Effector CD4-positive, alpha-beta T cell (primary cell): ENCODE data around the gene ISLR2.

Experiments
- DNase-seq: peaks from one replicate; pipeline ENCODE4 v3.0.0-alpha.2; 2020

ISLR2 gene

DNA sequence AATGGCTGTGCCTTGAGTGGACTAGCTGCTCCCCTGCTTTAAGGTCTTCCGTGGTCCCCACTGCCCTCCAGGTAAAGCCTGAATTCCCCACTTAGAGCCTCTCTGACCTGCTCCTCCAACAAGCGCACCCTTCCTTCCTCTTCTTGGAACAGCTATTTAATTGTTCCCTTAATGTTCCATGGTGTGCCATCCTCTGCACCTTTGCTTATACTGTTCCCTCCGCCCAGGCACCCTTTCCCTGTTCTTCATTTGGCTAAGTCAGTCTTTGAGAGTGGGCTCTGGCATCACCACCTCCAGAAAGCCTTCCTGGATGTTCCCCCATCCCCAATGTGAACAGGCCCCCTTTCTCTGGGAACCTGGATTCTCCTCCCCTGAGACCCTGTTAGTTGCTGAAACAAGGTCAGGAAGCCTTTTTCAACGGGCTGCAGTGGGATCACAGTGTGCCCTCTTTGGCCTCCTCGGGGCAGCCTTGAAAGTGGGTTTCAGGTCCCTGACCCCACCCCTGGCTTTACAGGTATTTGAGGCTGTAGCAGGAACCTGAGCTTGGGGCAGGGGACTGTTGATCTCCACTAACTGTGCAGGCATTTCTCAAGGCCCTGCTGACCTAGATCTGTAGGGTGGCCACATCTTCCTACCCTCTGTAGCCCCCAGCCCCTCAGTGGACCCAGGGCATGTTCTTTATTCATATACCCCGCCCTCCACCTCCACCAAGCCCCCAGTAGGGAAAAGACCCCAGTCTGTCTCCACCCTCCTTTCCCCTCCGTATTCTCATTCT is 48.1 kb downstream of the ISLR2 start:
- no peak for DNase-seq

DNA sequence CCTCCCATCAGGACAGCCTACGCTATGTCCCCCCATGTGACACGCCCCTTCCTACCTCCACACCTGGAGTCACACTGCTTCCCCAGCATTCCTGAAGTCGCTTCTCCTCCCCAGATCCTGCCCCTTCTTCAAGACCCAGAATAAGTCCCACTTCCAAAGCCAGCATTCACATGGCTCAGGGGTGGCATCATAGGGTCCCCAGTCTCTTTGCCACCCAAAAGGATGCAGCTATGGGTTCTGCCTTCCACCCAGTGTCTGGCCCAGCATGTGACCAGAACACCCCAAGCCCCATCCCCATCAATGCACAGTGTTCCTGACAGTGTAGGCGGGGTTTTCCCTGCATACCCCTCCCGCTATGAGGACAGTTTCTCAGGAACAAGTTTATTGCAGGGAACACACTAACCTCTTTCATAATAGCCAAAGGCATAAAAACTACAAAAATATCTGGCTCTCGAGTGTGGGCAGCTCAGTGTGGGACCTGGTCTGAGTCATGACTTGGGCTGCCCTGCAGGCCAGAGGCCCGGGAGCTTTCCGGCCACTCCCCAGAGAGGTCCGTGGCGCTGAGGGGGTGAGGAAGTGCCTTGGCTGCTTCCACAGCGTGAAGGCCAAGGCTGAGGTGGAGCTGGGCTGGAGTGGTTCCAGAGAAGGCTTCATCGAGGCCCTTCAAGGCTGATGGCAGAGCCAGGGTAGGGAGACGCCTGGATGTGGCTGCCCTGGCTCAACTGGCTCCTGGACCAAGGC is 48.9 kb downstream of the ISLR2 start:
- DNase-seq: no peak

DNA sequence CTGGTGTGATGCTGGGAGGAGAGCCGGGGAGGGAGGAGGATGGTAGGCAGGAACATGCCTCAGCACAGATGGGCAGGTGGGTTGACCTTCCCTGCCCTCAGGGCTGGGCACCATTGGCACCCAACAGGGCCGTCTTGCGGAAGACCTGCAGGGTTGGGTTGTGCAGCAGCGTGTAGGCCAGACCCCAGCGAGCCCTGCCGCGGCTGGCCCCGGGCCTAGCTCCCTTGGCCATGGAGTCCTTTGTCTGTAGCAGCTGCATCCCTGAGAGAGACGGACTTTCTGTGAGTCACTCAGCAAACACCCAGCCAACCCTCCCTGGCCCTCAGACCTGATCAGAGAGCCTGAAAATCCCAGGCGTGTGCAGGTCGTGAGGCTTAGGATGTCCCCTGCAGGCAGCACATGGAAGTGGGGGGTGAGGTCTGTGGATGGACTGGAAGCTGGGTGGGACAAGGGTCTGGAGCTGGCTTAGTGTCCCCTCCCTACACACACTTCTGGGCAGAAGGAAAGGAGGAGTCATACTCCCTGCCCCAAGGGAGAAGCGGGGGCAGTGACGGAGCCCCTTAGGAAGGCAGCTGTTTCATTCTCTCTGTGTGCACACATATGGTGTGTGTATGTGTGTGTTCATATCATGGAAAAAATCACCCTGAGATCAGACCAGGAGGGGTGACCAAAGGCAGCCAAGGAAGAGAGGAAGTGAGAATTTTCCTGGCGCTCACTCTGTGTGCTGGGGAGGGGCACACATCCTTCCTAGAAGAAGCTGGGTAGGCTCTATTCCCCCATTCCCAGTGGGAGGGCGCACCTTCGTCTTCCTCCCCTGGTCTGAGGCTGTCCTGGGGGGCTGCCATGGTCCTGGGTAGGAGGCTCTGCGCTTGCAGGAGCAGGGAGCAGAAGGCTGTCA is 49.8 kb downstream of the ISLR2 start:
- no peak for DNase-seq

DNA sequence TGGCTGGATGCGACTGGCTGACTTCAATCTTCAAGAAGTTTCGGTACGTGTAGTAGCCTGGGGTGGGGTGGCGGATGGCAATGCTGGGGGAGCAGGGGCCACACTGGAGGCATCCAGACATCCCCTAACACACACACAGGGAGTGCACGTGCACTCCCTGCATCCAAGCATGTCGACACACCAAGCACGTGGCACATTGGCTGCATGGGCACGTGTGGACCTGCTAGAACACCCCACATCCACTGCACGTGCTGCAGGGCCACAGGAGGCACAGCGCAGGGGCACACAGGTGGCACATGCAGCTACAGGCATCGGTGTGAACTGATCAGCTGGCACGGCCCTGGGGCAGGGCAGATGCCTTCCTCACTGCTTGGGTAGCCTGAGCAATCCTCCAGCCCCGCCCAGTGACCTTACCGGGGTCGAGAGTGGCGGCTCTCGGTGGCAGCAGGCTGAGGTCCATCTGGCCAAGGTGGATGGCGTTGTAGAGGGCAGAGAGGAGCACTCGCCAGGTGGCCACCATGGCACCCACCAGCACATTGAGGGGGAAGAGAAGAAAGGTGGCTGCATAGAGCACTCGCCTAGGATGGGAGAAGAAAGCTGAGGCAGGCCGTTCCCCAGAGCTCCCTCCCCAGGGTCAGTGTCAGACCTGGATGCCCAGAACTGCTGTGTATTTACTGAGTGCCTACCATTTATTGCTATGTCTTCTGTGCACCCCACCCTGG is 50.7 kb downstream of the ISLR2 start:
- no peak for DNase-seq

DNA sequence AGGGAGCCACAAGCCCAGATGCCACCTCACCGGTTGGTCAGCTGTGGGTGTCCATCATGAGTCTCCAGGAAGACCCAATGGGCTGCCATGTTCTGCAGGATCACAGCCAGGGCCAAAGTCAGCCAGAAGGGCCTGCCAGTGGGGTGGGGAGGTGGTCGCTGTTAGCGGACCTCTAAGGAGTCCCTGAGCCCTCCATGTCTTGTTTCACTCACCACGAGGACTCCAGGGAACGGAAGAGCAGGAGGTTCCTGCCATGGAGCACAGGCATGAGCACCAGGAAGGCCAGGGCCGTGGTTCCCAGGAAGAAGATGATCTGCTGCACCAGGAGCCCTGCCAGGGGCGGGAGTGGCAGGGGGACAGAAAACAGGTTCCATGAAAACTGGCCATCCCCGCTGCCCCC is 51.7 kb downstream of the ISLR2 start:
- no peak for DNase-seq

DNA sequence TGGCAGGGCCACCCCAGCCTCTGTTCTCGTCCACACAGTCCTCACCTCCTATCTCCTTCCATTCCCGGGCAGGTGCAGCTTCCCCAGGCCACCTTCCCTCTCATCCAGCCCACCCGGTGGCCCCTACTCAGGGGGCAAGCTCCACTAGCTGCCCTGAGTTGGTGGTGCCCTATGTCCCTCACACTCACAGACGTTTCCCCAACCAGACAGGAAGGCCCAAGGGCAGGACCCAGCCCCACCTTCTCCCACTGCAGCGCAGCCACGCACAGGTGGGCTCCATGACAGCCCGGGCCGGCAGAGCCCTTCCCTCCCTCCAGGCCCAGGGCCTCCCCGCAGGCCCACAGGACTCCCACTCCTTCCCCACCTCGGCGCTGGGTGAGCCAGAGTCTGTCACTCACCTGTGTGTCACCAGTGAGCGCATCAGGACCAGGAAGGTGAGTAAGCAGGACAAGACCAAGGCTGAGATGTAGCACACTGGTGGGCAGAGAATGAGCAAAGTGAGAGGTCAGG is 54.3 kb downstream of the ISLR2 start:
- DNase-seq: no peak

DNA sequence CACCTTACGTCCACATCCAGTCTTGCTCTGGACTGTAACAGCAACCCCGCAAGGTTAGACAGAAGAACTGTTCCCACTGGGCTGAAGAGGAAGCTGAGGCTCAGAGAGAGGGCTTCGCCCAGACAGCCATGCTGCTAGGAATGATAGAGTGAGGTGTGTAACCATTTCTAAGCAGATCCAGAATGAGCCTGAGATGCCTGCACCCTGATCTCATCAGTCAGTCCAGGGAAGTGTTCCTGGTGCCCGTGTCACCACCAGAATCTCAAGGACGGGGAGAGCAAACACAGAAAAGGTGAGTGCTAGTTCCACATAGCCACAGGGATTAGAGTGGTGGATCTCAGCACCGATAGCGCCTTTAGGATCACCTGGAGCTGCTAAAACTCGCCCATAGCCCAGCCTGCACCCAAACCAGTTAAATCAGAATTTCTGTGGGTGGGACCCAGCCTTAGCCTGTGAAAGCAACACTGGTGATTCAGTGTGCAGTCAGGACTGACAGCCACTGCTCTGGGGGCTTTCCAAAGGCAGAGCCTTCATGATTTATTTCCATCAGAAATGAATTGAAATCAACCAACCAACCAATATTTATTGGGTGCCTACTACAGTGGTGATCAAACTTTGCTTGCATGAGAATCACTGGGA is 55.4 kb downstream of the ISLR2 start:
- no peak for DNase-seq
